H9 (cell line): Measurements from ENCODE around the gene LMTK2. TPM values are rescaled to one million over a fixed set of nuclear protein-coding genes. Genes with fewer than 3 reads are reported as not detected.

Experiments
- DNase-seq: peaks from one replicate; pipeline ENCODE4 v3.0.0-alpha.2; 2017
- H2AFZ ChIP-seq: one replicate; pipeline ENCODE4 v1.6.1; 2013; ENCODE audit warnings: mild to moderate bottlenecking, low read length, control low read depth, moderate library complexity
- H2AK5ac ChIP-seq: 2 replicates; pipeline ENCODE4 v1.6.1; 2013; ENCODE audit warnings: low read length, control low read depth, mixed read lengths; ENCODE audit not compliant: insufficient read length
- H2BK120ac ChIP-seq: one replicate; pipeline ENCODE4 v1.6.1; 2013; ENCODE audit warnings: low read depth, mild to moderate bottlenecking, low read length, control low read depth, inconsistent platforms; ENCODE audit not compliant: poor library complexity, severe bottlenecking
- H2BK12ac ChIP-seq: 2 replicates; pipeline ENCODE4 v1.6.1; 2013; ENCODE audit warnings: low read length, control low read depth, mixed read lengths, low read depth; ENCODE audit not compliant: insufficient read length
- H2BK15ac ChIP-seq: 2 replicates; pipeline ENCODE4 v1.6.1; 2013; ENCODE audit warnings: low read depth, low read length, control low read depth
- H2BK20ac ChIP-seq: one replicate; pipeline ENCODE4 v1.6.1; 2013; ENCODE audit warnings: low read depth, mild to moderate bottlenecking, low read length, control low read depth, inconsistent platforms; ENCODE audit not compliant: poor library complexity, severe bottlenecking
- H2BK5ac ChIP-seq: 2 replicates; pipeline ENCODE4 v1.6.1; 2013; ENCODE audit warnings: low read length, control low read depth, mixed read lengths; ENCODE audit not compliant: insufficient read length
- H3K14ac ChIP-seq: 2 replicates; pipeline ENCODE4 v1.6.1; 2013; ENCODE audit warnings: low read length, control low read depth; ENCODE audit not compliant: insufficient read depth
- H3K18ac ChIP-seq: 2 replicates; pipeline ENCODE4 v1.6.1; 2013; ENCODE audit warnings: low read depth, mild to moderate bottlenecking, mixed read lengths, low read length, control low read depth; ENCODE audit not compliant: insufficient read length
- H3K23ac ChIP-seq: 2 replicates; pipeline ENCODE4 v1.6.1; 2013; ENCODE audit warnings: low read length, control low read depth, mixed read lengths, low read depth; ENCODE audit not compliant: insufficient read length
- H3K23me2 ChIP-seq: 2 replicates; pipeline ENCODE4 v1.6.1; 2013; ENCODE audit warnings: low read depth, mild to moderate bottlenecking, mixed read lengths, low read length, control low read depth; ENCODE audit not compliant: insufficient read length, poor library complexity, severe bottlenecking
- H3K27ac ChIP-seq: 2 replicates; pipeline ENCODE4 v1.5.1; 2013; ENCODE audit warnings: low read length, control low read depth, mixed read lengths, low read depth; ENCODE audit not compliant: insufficient read length
- H3K27me3 ChIP-seq: 2 replicates; pipeline ENCODE4 v1.6.1; 2013; ENCODE audit warnings: low read length, control low read depth, inconsistent platforms; ENCODE audit not compliant: insufficient read depth
- H3K4ac ChIP-seq: 2 replicates; pipeline ENCODE4 v1.6.1; 2013; ENCODE audit warnings: low read depth, mild to moderate bottlenecking, control low read depth, inconsistent platforms, low read length, moderate library complexity
- H3K4me1 ChIP-seq: 2 replicates; pipeline ENCODE4 v1.6.1; 2013; ENCODE audit warnings: low read length, control low read depth, inconsistent platforms; ENCODE audit not compliant: insufficient read depth
- H3K4me2 ChIP-seq: 2 replicates; pipeline ENCODE4 v1.6.1; 2013; ENCODE audit warnings: low read length, control low read depth, mixed read lengths; ENCODE audit not compliant: insufficient read length, insufficient read depth
- H3K56ac ChIP-seq: 2 replicates; pipeline ENCODE4 v1.6.1; 2013; ENCODE audit warnings: low read depth, mild to moderate bottlenecking, mixed read lengths, low read length, control low read depth; ENCODE audit not compliant: insufficient read length
- H3K79me1 ChIP-seq: 2 replicates; pipeline ENCODE4 v1.6.1; 2013; ENCODE audit warnings: low read depth, mild to moderate bottlenecking, moderate library complexity, low read length, control low read depth, inconsistent platforms; ENCODE audit not compliant: insufficient read depth, poor library complexity, severe bottlenecking
- H3K79me2 ChIP-seq: 2 replicates; pipeline ENCODE4 v1.6.1; 2013; ENCODE audit warnings: low read length, control low read depth, inconsistent platforms; ENCODE audit not compliant: insufficient read depth
- H3K9ac ChIP-seq: 2 replicates; pipeline ENCODE4 v1.6.1; 2013; ENCODE audit warnings: low read length, control low read depth, mixed read lengths; ENCODE audit not compliant: insufficient read length; ENCODE audit errors: extremely low read depth
- H3K9me3 ChIP-seq: one replicate; pipeline ENCODE4 v1.6.1; 2013; ENCODE audit warnings: low read depth, low read length, inconsistent platforms; ENCODE audit not compliant: control insufficient read depth
- H3T11ph ChIP-seq: one replicate; pipeline ENCODE4 v1.6.1; 2013; ENCODE audit warnings: mild to moderate bottlenecking, low read length, control low read depth, inconsistent platforms
- H4K20me1 ChIP-seq: one replicate; pipeline ENCODE4 v1.6.1; 2013; ENCODE audit not compliant: control insufficient read depth, insufficient read length, insufficient read depth
- H4K5ac ChIP-seq: 2 replicates; pipeline ENCODE4 v1.6.1; 2013; ENCODE audit warnings: low read depth, mild to moderate bottlenecking, mixed read lengths, low read length, control low read depth; ENCODE audit not compliant: insufficient read length
- H4K8ac ChIP-seq: replicated peaks from 2 replicates; pipeline ENCODE4 v1.6.1; 2013; ENCODE audit warnings: low read length, control low read depth, mixed read lengths, low read depth; ENCODE audit not compliant: insufficient read length
- H4K91ac ChIP-seq: 2 replicates; pipeline ENCODE4 v1.6.1; 2013; ENCODE audit warnings: low read depth, mild to moderate bottlenecking, moderate library complexity, mixed read lengths, low read length, control low read depth; ENCODE audit not compliant: insufficient read length
- H3K27ac Mint-ChIP-seq, 3 experiments: 2 replicates in 2 of 3; 3 replicates in 1 of 3; pipeline ENCODE4 v1.8.0; 2020 to 2021; ENCODE audit warnings: mixed read lengths in 3 of 3, mild to moderate bottlenecking in 1 of 3, moderate library complexity in 1 of 3
- H3K27me3 Mint-ChIP-seq: 2 replicates; pipeline ENCODE4 v1.8.0; 2021; ENCODE audit warnings: low read depth, mild to moderate bottlenecking, moderate library complexity, mixed read lengths
- H3K36me3 Mint-ChIP-seq, 3 experiments: 2 replicates in 2 of 3; 3 replicates in 1 of 3; pipeline ENCODE4 v1.8.0; 2020 to 2021; ENCODE audit warnings: low read depth in 3 of 3, mixed read lengths in 3 of 3; ENCODE audit not compliant: insufficient read depth in 1 of 3
- H3K4me1 Mint-ChIP-seq, 2 experiments: 2 replicates each; pipeline ENCODE4 v1.8.0; 2020; ENCODE audit warnings: mixed read lengths in 2 of 2
- H3K4me3 Mint-ChIP-seq, 2 experiments: 2 replicates in 1 of 2; 3 replicates in 1 of 2; pipeline ENCODE4 v1.8.0; 2020 to 2021; ENCODE audit warnings: mild to moderate bottlenecking in 2 of 2, mixed read lengths in 2 of 2, moderate library complexity in 1 of 2
- H3K9me3 Mint-ChIP-seq, 2 experiments: 2 replicates in 1 of 2; 3 replicates in 1 of 2; pipeline ENCODE4 v1.8.0; 2020; ENCODE audit warnings: mild to moderate bottlenecking in 2 of 2, mixed read lengths in 2 of 2, moderate library complexity in 1 of 2
- WGBS: extraction: QIAGEN DNeasy Blood & Tissue Kit; methylation state at CpG from one replicate; pipeline ENCODE4 v1.1.7; 2013; ENCODE audit warnings: missing lambda C conversion rate, low lambda C conversion rate, mixed read lengths; ENCODE audit not compliant: insufficient read length; ENCODE audit errors: extremely low coverage; 5-methylcytosine and 5-hydroxymethylcytosine counted together
- total RNA-seq: library from RNA; stranded (reverse); gene quantifications from 2 replicates; pipeline ENCODE4 v1.2.1, GENCODE V29; 2021
- TF ChIP-seq, protein P1 (sequence below): fragments of 200-600 bp; sonication (generic); conservative IDR thresholded peaks from 3 replicates; pipeline ENCODE4 v1.8.0; 2021; ENCODE audit warnings: antibody characterized with exemption, mild to moderate bottlenecking

LMTK2 gene
- total RNA-seq, 1 experiment from 2014 or later = 24.9 TPM

DNA sequence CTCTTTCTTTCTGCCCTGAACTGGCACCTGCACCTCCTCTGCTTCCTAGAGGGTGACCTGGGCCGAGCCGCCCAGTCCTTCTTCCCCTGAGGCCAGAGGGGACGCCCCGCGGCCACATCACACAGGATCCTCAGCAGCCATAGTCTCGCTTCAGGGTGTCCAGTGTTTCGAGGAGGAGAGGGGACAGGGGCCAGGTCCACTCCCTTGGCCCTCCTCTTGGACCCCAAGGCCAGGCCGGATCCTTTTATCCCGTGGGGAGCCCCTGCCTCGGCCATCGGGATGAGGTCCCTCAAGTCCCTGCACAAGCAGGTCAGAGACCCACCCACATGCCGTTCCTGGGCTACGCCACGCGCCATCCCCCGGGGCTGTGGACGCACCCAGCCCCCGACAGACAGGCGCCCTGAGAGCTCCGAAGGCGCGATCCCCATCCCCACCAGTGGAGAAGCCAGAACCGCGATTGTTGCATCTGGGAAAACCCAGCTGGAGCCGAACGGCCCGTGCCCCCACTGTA is 108.2 kb downstream of the LMTK2 start:
- no peaks in the 10 kb centered on the region for H3K27me3 Mint-ChIP-seq
- Histone ChIP-seq H3K79me1 (no peaks in the 10 kb centered on the region), H3K79me2 (no peaks in the 10 kb centered on the region), H4K8ac (no peak overlapping the region), H2AK5ac (no peak overlapping the region), H2BK15ac (no peak overlapping the region), H3K9me3 (no peaks in the 10 kb centered on the region), H3K4me2 (no peak overlapping the region), H3K23ac (no peak overlapping the region), H2AFZ (no peak overlapping the region), H2BK12ac (no peak overlapping the region), H3K9ac (no peak overlapping the region), H3K14ac (no peak overlapping the region), H3K23me2 (no peaks in the 10 kb centered on the region), H3K27ac (no peak overlapping the region), H3K56ac (no peak overlapping the region), H2BK120ac (no peak overlapping the region), H3K4ac (no peak overlapping the region), H3K18ac (no peak overlapping the region), H3T11ph (no peak overlapping the region), H3K27me3 (no peaks in the 10 kb centered on the region), H4K91ac (no peak overlapping the region), H3K4me1 (no peaks in the 10 kb centered on the region), H4K5ac (no peak overlapping the region), H2BK5ac (no peak overlapping the region), H2BK20ac (no peak overlapping the region), H4K20me1 (no peaks in the 10 kb centered on the region)
- peaks cover 4 to 10% of the 10 kb centered on the region in 2 experiments for H3K4me1 Mint-ChIP-seq
- TF ChIP-seq, protein P1, sequence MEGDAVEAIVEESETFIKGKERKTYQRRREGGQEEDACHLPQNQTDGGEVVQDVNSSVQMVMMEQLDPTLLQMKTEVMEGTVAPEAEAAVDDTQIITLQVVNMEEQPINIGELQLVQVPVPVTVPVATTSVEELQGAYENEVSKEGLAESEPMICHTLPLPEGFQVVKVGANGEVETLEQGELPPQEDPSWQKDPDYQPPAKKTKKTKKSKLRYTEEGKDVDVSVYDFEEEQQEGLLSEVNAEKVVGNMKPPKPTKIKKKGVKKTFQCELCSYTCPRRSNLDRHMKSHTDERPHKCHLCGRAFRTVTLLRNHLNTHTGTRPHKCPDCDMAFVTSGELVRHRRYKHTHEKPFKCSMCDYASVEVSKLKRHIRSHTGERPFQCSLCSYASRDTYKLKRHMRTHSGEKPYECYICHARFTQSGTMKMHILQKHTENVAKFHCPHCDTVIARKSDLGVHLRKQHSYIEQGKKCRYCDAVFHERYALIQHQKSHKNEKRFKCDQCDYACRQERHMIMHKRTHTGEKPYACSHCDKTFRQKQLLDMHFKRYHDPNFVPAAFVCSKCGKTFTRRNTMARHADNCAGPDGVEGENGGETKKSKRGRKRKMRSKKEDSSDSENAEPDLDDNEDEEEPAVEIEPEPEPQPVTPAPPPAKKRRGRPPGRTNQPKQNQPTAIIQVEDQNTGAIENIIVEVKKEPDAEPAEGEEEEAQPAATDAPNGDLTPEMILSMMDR = no peak
- DNase-seq = no peak
- no peak overlapping the region for H3K27ac Mint-ChIP-seq
- no peak overlapping the region for H3K4me3 Mint-ChIP-seq
- no CpG with 5 or more reads among the region's 27 CpGs for WGBS
- H3K36me3 Mint-ChIP-seq = no peaks in the 10 kb centered on the region
- H3K9me3 Mint-ChIP-seq = no peaks in the 10 kb centered on the region
